Cardiac muscle cell (in vitro differentiated cells and primary cell): ENCODE measurements around the gene BCL3. TPM values are rescaled to one million over a fixed set of nuclear protein-coding genes. Genes with fewer than 3 reads are reported as not detected.

Experiments
- DNase-seq, 2 donors: peaks; one replicate each; pipeline versions ENCODE4 v3.0.0 to v3.0.0-alpha.2; 2010 to 2017; ENCODE audit warnings: low read depth in 1 of 2, low spot score in 1 of 2
- H3K27ac ChIP-seq: fragments of 200-600 bp; sonication (generic); 2 replicates; pipeline ENCODE4 v1.5.1; 2016
- H3K27me3 ChIP-seq: fragments of 200-600 bp; sonication (generic); 2 replicates; pipeline ENCODE4 v1.6.0; 2016; ENCODE audit warnings: control low read depth
- H3K36me3 ChIP-seq: fragments of 200-600 bp; sonication (generic); 2 replicates; pipeline ENCODE4 v1.5.1; 2016; ENCODE audit warnings: control low read depth
- H3K4me1 ChIP-seq: fragments of 200-600 bp; sonication (generic); 2 replicates; pipeline ENCODE4 v1.8.1; 2017; ENCODE audit warnings: low read depth, mild to moderate bottlenecking, mixed run types
- H3K4me3 ChIP-seq: fragments of 200-600 bp; sonication (generic); 2 replicates; pipeline ENCODE4 v1.5.1; 2016; ENCODE audit warnings: mild to moderate bottlenecking
- H3K9me3 ChIP-seq: fragments of 200-600 bp; sonication (generic); 2 replicates; pipeline ENCODE4 v1.5.1; 2017; ENCODE audit warnings: low read depth, mild to moderate bottlenecking, control low read depth
- CTCF ChIP-seq: IDR thresholded peaks from 2 replicates; pipeline ENCODE4 v1.5.1; 2012; ENCODE audit warnings: low read depth, mild to moderate bottlenecking, low read length
- polyA plus RNA-seq: library from polyadenylated mRNA; unstranded; fragments of >200 nt; fragmentation: Nextera tagmentation; extraction: Ambion mirVana; gene quantifications from 2 replicates; pipeline ENCODE4 v1.2.1, GENCODE V29; 2016
- total RNA-seq: library from RNA; depleted of rRNA; stranded (reverse); fragments of >200 nt; gene quantifications from 2 replicates; pipeline ENCODE4 v1.2.3, GENCODE V29; 2016

Gene BCL3
- total and polyA plus RNA-seq, 2 experiments from 2014 or later: 12.4 to 15.3 TPM

- H3K27ac ChIP-seq: no peak overlapping the region
- peaks cover 12% of the 10 kb centered on the region for H3K4me1 ChIP-seq
- no peaks in the 10 kb centered on the region for H3K36me3 ChIP-seq
- no peaks in the 10 kb centered on the region for H3K9me3 ChIP-seq
- no peak for TF ChIP-seq CTCF
- H3K27me3 ChIP-seq: no peaks in the 10 kb centered on the region
- no peak overlapping the region for H3K4me3 ChIP-seq
- DNase-seq: no peak
Measured at GRCh38 chr19:44803442-44804428, 55.2 kb downstream of the BCL3 start.

- Histone ChIP-seq H3K4me3 (no peak overlapping the region), H3K36me3 (no peaks in the 10 kb centered on the region), H3K4me1 (peaks cover 22% of the 10 kb centered on the region), H3K9me3 (no peaks in the 10 kb centered on the region), H3K27ac (no peak overlapping the region), H3K27me3 (no peaks in the 10 kb centered on the region)
- no peak for DNase-seq
- TF ChIP-seq CTCF: no peak
Measured at GRCh38 chr19:44806291-44806690, 57.8 kb downstream of the BCL3 start.

GRCh38 chr19:44807162-44807561, 58.7 kb downstream of the BCL3 start:
- H3K27me3 ChIP-seq: no peaks in the 10 kb centered on the region
- H3K36me3 ChIP-seq: no peaks in the 10 kb centered on the region
- peak overlapping the region; percentile 77 for H3K27ac ChIP-seq
- no peak for TF ChIP-seq CTCF
- DNase-seq: no peak
- H3K9me3 ChIP-seq: no peaks in the 10 kb centered on the region
- peaks cover 22% of the 10 kb centered on the region for H3K4me1 ChIP-seq
- H3K4me3 ChIP-seq: no peak overlapping the region

- peak; percentile 52 for TF ChIP-seq CTCF
- Histone ChIP-seq H3K9me3 (no peaks in the 10 kb centered on the region), H3K27ac (peak overlapping the region; percentile 77), H3K4me3 (no peak overlapping the region), H3K36me3 (no peaks in the 10 kb centered on the region), H3K4me1 (peaks cover 22% of the 10 kb centered on the region), H3K27me3 (no peaks in the 10 kb centered on the region)
- DNase-seq: peak; percentile 57 to 74
Measured at GRCh38 chr19:44807652-44808462, 59.3 kb downstream of the BCL3 start.

GRCh38 chr19:44808463-44809371, 60.2 kb downstream of the BCL3 start, which contains the start of gene BCAM:
TSS of gene BCAM (plus strand) at chr19:44809103. CDS start at chr19:44809125, 22 bp downstream.
- peak within 1 kb of the TSS; percentile 77 for H3K27ac ChIP-seq
- H3K27me3 ChIP-seq: no peaks in the 10 kb centered on the region
- DNase-seq: peak; percentile 85 to 93
- peaks cover 22% of the 10 kb centered on the region for H3K4me1 ChIP-seq
- H3K36me3 ChIP-seq: peaks cover 7% of the 10 kb centered on the region
- H3K9me3 ChIP-seq: no peaks in the 10 kb centered on the region
- peak within 1 kb of the TSS; percentile 88 for H3K4me3 ChIP-seq
- no peak for TF ChIP-seq CTCF
